ENCODE data around the gene VPS50.

GRCh38 chr7:93279541-93279940 lies 47.4 kb downstream of the VPS50 start:
- TF ChIP-seq NFIC (IDR thresholded peaks at IDR 0.05) (no peak), EP300 (IDR thresholded peaks at IDR 0.05; ENCODE audit: borderline replicate concordance) (no peak), TAF1 (IDR thresholded peaks at IDR 0.05; ENCODE audit: low read depth) (no peak), USF1 (IDR thresholded peaks at IDR 0.05) (no peak), FOXM1 (IDR thresholded peaks at IDR 0.05; ENCODE audit: borderline replicate concordance, low read depth) (no peak), TEAD4 (IDR thresholded peaks at IDR 0.05) (no peak), MAX (IDR thresholded peaks at IDR 0.05) (no peak), CREB1 (IDR thresholded peaks at IDR 0.05; ENCODE audit: low read depth) (no peak), RAD21 (IDR thresholded peaks at IDR 0.05; ENCODE audit: low read depth) (no peak), EGR1 (IDR thresholded peaks at IDR 0.05) (no peak), CEBPB (IDR thresholded peaks at IDR 0.05) (no peak)
